Uterus (tissue), 2 donors: ENCODE data around the gene BTBD9.

Source experiments
- CTCF ChIP-seq, 4 experiments: fragments of 200-600 bp in 2 of 4; fragments of 450-650 bp in 2 of 4; sonication (generic) in 2 of 4; IDR thresholded peaks; one replicate each; pipeline ENCODE4 v1.5.1; 2016 to 2019; ENCODE audit warnings: antibody characterized with exemption in 4 of 4, mild to moderate bottlenecking in 2 of 4, moderate library complexity in 1 of 4
- POLR2A ChIP-seq, 2 donors: fragments of 450-650 bp; IDR thresholded peaks; one replicate each; pipeline ENCODE4 v1.6.1; 2016; ENCODE audit warnings: antibody characterized with exemption in 2 of 2, mild to moderate bottlenecking in 1 of 2, moderate library complexity in 1 of 2

GRCh38 chr6:38160831-38161230, 478.9 kb downstream of the BTBD9 start:
- no peak for TF ChIP-seq CTCF (IDR thresholded peaks at IDR 0.05)
- TF ChIP-seq POLR2A (IDR thresholded peaks at IDR 0.05): no peak
